ENCODE data around the gene PODNL1.

PODNL1 gene

GRCh38 chr19:13946414-13946813 lies 8.2 kb upstream of the PODNL1 start:
- Histone ChIP-seq H3K9ac (no peak overlapping the region), H3K4me2 (ENCODE audit: low read length) (no peak overlapping the region), H3K4me1 (no peaks in the 10 kb centered on the region), H3K36me3 (ENCODE audit: control insufficient read depth, insufficient read depth, low read length) (no peaks in the 10 kb centered on the region), H3K27ac (no peak overlapping the region), H3K9me3 (ENCODE audit: control insufficient read depth, low read length) (no peaks in the 10 kb centered on the region), H2AFZ (no peak overlapping the region), H3K27me3 (ENCODE audit: control insufficient read depth, insufficient read depth, low read length) (no peaks in the 10 kb centered on the region), H3K79me2 (no peaks in the 10 kb centered on the region), H3K4me3 (ENCODE audit: low read depth, low read length) (no peak overlapping the region)
- no peak for TF ChIP-seq CTCF (IDR thresholded peaks at IDR 0.05)

GRCh38 chr19:13942023-13942684 lies 3.9 kb upstream of the PODNL1 start:
- Histone ChIP-seq H3K9me3 (ENCODE audit: control insufficient read depth, low read length) (no peaks in the 10 kb centered on the region), H3K4me2 (ENCODE audit: low read length) (no peak overlapping the region), H3K27me3 (ENCODE audit: control insufficient read depth, insufficient read depth, low read length) (no peaks in the 10 kb centered on the region), H3K27ac (no peak overlapping the region), H3K4me1 (no peaks in the 10 kb centered on the region), H3K9ac (no peak overlapping the region), H3K4me3 (ENCODE audit: low read depth, low read length) (no peak overlapping the region), H3K36me3 (ENCODE audit: control insufficient read depth, insufficient read depth, low read length) (no peaks in the 10 kb centered on the region), H3K79me2 (no peaks in the 10 kb centered on the region), H2AFZ (no peak overlapping the region)
- TF ChIP-seq CTCF (IDR thresholded peaks at IDR 0.05), result no peak

- Histone ChIP-seq H3K4me2 (ENCODE audit: low read length) (no peak overlapping the region), H3K27ac (no peak overlapping the region), H3K4me3 (ENCODE audit: low read depth, low read length) (no peak overlapping the region), H3K36me3 (ENCODE audit: control insufficient read depth, insufficient read depth, low read length) (no peaks in the 10 kb centered on the region), H3K9me3 (ENCODE audit: control insufficient read depth, low read length) (no peaks in the 10 kb centered on the region), H3K79me2 (no peaks in the 10 kb centered on the region), H2AFZ (peak overlapping the region; percentile 17), H3K4me1 (no peaks in the 10 kb centered on the region), H3K9ac (no peak overlapping the region), H3K27me3 (ENCODE audit: control insufficient read depth, insufficient read depth, low read length) (no peaks in the 10 kb centered on the region)
- no peak for TF ChIP-seq CTCF (IDR thresholded peaks at IDR 0.05)
Observed at GRCh38 chr19:13937479-13938300, 527 bp downstream of the PODNL1 start.

- Histone ChIP-seq H3K9ac (no peak overlapping the region), H3K4me1 (no peaks in the 10 kb centered on the region), H3K9me3 (ENCODE audit: control insufficient read depth, low read length) (no peaks in the 10 kb centered on the region), H3K36me3 (ENCODE audit: control insufficient read depth, insufficient read depth, low read length) (no peaks in the 10 kb centered on the region), H3K4me3 (ENCODE audit: low read depth, low read length) (no peak overlapping the region), H3K4me2 (ENCODE audit: low read length) (no peak overlapping the region), H3K27me3 (ENCODE audit: control insufficient read depth, insufficient read depth, low read length) (no peaks in the 10 kb centered on the region), H3K79me2 (no peaks in the 10 kb centered on the region), H2AFZ (no peak overlapping the region), H3K27ac (no peak overlapping the region)
- no peak for TF ChIP-seq CTCF (IDR thresholded peaks at IDR 0.05)
Observed at GRCh38 chr19:13935765-13936510, 2.3 kb downstream of the PODNL1 start.
